Adipocyte (in vitro differentiated cells): Measurements from ENCODE around the gene RBFOX2.
A peak's percentile ranks its signal among the peaks of the same experiment; 100 is the strongest.
"Not testable (repeated sequence)": the region's sequence is repeated elsewhere in the genome, so short reads cannot be mapped to it uniquely, and the experiment has no call there.

Experiments
- DNase-seq: peaks from one replicate; pipeline ENCODE4 v3.0.0-alpha.2; 2015; ENCODE audit warnings: low read depth
- H3K27me3 ChIP-seq: replicated peaks from 2 replicates; pipeline ENCODE4 v1.7.0; 2013; ENCODE audit warnings: mild to moderate bottlenecking, low read length, moderate library complexity; ENCODE audit not compliant: control insufficient read depth, insufficient read depth
- H3K36me3 ChIP-seq: 2 replicates; pipeline ENCODE4 v1.7.0; 2013; ENCODE audit warnings: low read length, mild to moderate bottlenecking, moderate library complexity; ENCODE audit not compliant: control insufficient read depth, insufficient read depth, severe bottlenecking
- H3K4me1 ChIP-seq: 2 replicates; pipeline ENCODE4 v1.7.0; 2013; ENCODE audit warnings: mild to moderate bottlenecking, low read length, moderate library complexity; ENCODE audit not compliant: control insufficient read depth, insufficient read depth
- H3K4me3 ChIP-seq: 2 replicates; pipeline ENCODE4 v1.7.0; 2013; ENCODE audit warnings: mild to moderate bottlenecking, low read length, moderate library complexity
- H3K9ac ChIP-seq: 2 replicates; pipeline ENCODE4 v1.7.0; 2013; ENCODE audit warnings: mild to moderate bottlenecking, low read length, moderate library complexity
- H3K9me3 ChIP-seq: 2 replicates; pipeline ENCODE4 v1.7.0; 2013; ENCODE audit warnings: mild to moderate bottlenecking, low read length, moderate library complexity; ENCODE audit not compliant: control insufficient read depth

Gene RBFOX2

GRCh38 chr22:36037102-36037758, 8.6 kb upstream of the RBFOX2 start:
- no peaks in the 10 kb centered on the region for H3K36me3 ChIP-seq
- H3K9ac ChIP-seq: no peak overlapping the region
- no peak for DNase-seq
- H3K27me3 ChIP-seq: no peaks in the 10 kb centered on the region
- no peaks in the 10 kb centered on the region for H3K9me3 ChIP-seq
- H3K4me1 ChIP-seq: no peaks in the 10 kb centered on the region
- no peak overlapping the region for H3K4me3 ChIP-seq

GRCh38 chr22:36036167-36036624, 7.6 kb upstream of the RBFOX2 start:
- Histone ChIP-seq H3K9me3 (no peaks in the 10 kb centered on the region), H3K4me3 (no peak overlapping the region), H3K9ac (no peak overlapping the region), H3K27me3 (no peaks in the 10 kb centered on the region), H3K4me1 (no peaks in the 10 kb centered on the region), H3K36me3 (no peaks in the 10 kb centered on the region)
- no peak for DNase-seq

GRCh38 chr22:36032611-36033010, 4.0 kb upstream of the RBFOX2 start:
- DNase-seq: no peak
- Histone ChIP-seq H3K9ac (no peak overlapping the region), H3K4me3 (no peak overlapping the region), H3K9me3 (no peaks in the 10 kb centered on the region), H3K4me1 (peaks cover 5% of the 10 kb centered on the region), H3K27me3 (no peaks in the 10 kb centered on the region), H3K36me3 (no peaks in the 10 kb centered on the region)

- H3K36me3 ChIP-seq: no peaks in the 10 kb centered on the region
- DNase-seq: peak; percentile 31
- H3K9me3 ChIP-seq: no peaks in the 10 kb centered on the region
- H3K4me1 ChIP-seq: peaks cover 17% of the 10 kb centered on the region
- peak overlapping the region; percentile 85 for H3K4me3 ChIP-seq
- H3K27me3 ChIP-seq: no peaks in the 10 kb centered on the region
- peak overlapping the region; percentile 87 for H3K9ac ChIP-seq
These were observed 757 bp upstream of the RBFOX2 start for GRCh38 chr22:36029406-36029755.

- no peaks in the 10 kb centered on the region for H3K36me3 ChIP-seq
- H3K9me3 ChIP-seq: no peaks in the 10 kb centered on the region
- H3K4me3 ChIP-seq: peak overlapping the region; percentile 98
- H3K4me1 ChIP-seq: peaks cover 17% of the 10 kb centered on the region
- no peak for DNase-seq
- H3K9ac ChIP-seq: peak overlapping the region; percentile 93
- H3K27me3 ChIP-seq: no peaks in the 10 kb centered on the region
These were observed 534 bp downstream of the RBFOX2 start for GRCh38 chr22:36027935-36028645.

- DNase-seq: peak; percentile 58
- no peaks in the 10 kb centered on the region for H3K36me3 ChIP-seq
- no peaks in the 10 kb centered on the region for H3K27me3 ChIP-seq
- H3K9me3 ChIP-seq: no peaks in the 10 kb centered on the region
- peak overlapping the region; percentile 93 for H3K9ac ChIP-seq
- H3K4me3 ChIP-seq: peak overlapping the region; percentile 98
- H3K4me1 ChIP-seq: peaks cover 19% of the 10 kb centered on the region
These were observed 1.1 kb downstream of the RBFOX2 start for GRCh38 chr22:36027579-36027934.

GRCh38 chr22:36026741-36027140, 1.9 kb downstream of the RBFOX2 start:
- Histone ChIP-seq H3K9me3 (no peaks in the 10 kb centered on the region), H3K27me3 (no peaks in the 10 kb centered on the region), H3K4me3 (peak overlapping the region; percentile 98), H3K36me3 (no peaks in the 10 kb centered on the region), H3K9ac (peak overlapping the region; percentile 93), H3K4me1 (peaks cover 27% of the 10 kb centered on the region)
- DNase-seq: peak; percentile 69

GRCh38 chr22:36022697-36023096, 5.9 kb downstream of the RBFOX2 start:
- Histone ChIP-seq H3K36me3 (no peaks in the 10 kb centered on the region), H3K27me3 (no peaks in the 10 kb centered on the region), H3K4me1 (peaks cover 33% of the 10 kb centered on the region), H3K9ac (peak overlapping the region; percentile 2), H3K9me3 (no peaks in the 10 kb centered on the region), H3K4me3 (peak overlapping the region; percentile 45)
- DNase-seq: no peak

- Histone ChIP-seq H3K9me3 (no peaks in the 10 kb centered on the region), H3K4me1 (peaks cover 30% of the 10 kb centered on the region), H3K4me3 (peak overlapping the region; percentile 45), H3K27me3 (no peaks in the 10 kb centered on the region), H3K36me3 (no peaks in the 10 kb centered on the region), H3K9ac (peak overlapping the region; percentile 2)
- DNase-seq: peak; percentile 73
These were observed 6.5 kb downstream of the RBFOX2 start for GRCh38 chr22:36022162-36022561.

- no peaks in the 10 kb centered on the region for H3K27me3 ChIP-seq
- no peaks in the 10 kb centered on the region for H3K36me3 ChIP-seq
- peak overlapping the region; percentile 45 for H3K4me3 ChIP-seq
- peaks cover 30% of the 10 kb centered on the region for H3K4me1 ChIP-seq
- no peaks in the 10 kb centered on the region for H3K9me3 ChIP-seq
- H3K9ac ChIP-seq: peak overlapping the region; percentile 2
- DNase-seq: peak; percentile 41
These were observed 6.9 kb downstream of the RBFOX2 start for GRCh38 chr22:36021606-36022153.

- not testable (repeated sequence) for H3K36me3 ChIP-seq, H3K27me3 ChIP-seq, H3K9ac ChIP-seq, H3K4me3 ChIP-seq, DNase-seq, H3K9me3 ChIP-seq
- peaks cover 34% of the 10 kb centered on the region for H3K4me1 ChIP-seq
These were observed 7.8 kb downstream of the RBFOX2 start for GRCh38 chr22:36020865-36021264.
